ENCODE results near the gene TPI1.

DNA sequence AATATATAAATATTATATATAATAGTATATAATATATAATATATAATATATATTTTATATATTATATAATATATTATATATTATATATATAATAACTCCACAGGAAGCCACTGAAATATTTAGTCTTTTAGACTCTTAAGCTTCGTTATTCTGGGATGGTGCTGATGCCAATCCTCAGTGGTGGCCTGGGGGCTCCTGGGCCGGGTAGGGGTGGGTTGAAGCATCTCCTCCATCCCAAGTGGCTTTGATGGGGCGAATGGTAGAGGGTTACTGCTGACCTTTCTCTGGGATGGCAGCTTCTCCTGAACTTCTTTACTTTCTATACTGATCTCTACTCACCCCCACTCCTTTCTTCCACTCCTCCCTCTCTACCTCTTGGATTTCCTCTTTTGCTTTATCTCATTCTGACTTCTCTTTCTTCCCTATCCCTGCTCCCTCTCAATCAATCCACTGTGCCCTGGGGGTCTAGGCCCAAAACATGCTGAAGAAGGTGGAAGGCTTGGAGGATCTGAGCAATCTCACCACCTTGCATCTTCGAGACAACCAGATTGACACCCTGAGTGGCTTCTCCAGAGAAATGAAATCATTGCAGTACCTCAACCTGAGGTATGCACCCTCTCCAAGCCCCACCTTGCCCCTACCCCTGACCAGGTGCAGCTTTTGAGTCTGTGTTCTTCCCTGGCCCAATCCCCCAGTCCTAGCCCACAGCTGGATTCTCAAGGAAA lies 42.3 kb downstream of the TPI1 start:
- TF ChIP-seq FOXM1 (IDR thresholded peaks at IDR 0.05; ENCODE audit: borderline replicate concordance, low read depth) = no peak
- TF ChIP-seq EP300 (IDR thresholded peaks at IDR 0.05; ENCODE audit: borderline replicate concordance) = no peak
- TF ChIP-seq REST (IDR thresholded peaks at IDR 0.05; ENCODE audit: low read depth) = no peak
